Stimulated activated CD4-positive, alpha-beta T cell treated with anti-CD3 and anti-CD28 coated beads, TNF-alpha, amount 100 ng/mL, for 48 hours (primary cell): ENCODE measurements around the gene KCNIP3.

Source experiments
- DNase-seq, 3 donors: peaks; one replicate each; pipeline ENCODE4 v3.0.0-alpha.2; 2020; ENCODE audit warnings: low read depth in 3 of 3

KCNIP3 gene

GRCh38 chr2:95294579-95295250 is 2.4 kb upstream of the KCNIP3 start:
- DNase-seq = no peak

- DNase-seq = no peak
These were observed 1.8 kb upstream of the KCNIP3 start for GRCh38 chr2:95295376-95295775.

DNA sequence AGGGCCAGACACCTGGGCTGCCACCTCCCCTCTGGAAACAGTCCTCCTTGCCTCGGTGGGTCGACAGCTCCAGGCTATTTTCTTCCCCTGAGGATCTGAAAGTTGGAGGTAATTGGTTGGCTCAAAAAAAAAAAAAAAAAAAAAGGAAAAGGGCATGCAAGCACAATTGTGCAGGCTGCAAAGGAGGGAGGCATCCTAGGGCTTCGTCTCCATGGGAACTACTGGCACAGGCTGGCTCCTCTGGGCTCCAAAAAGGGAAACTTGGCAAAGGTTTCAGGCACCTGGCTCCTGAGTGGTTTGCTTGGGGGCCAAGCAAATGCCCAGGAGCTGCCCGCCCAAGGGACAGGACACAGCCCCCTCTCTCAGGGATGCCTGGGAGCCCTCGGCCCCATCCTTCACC is 1.1 kb upstream of the KCNIP3 start:
- DNase-seq = no peak

GRCh38 chr2:95297639-95298395 is 670 bp downstream of the KCNIP3 start:
- no peak for DNase-seq

DNA sequence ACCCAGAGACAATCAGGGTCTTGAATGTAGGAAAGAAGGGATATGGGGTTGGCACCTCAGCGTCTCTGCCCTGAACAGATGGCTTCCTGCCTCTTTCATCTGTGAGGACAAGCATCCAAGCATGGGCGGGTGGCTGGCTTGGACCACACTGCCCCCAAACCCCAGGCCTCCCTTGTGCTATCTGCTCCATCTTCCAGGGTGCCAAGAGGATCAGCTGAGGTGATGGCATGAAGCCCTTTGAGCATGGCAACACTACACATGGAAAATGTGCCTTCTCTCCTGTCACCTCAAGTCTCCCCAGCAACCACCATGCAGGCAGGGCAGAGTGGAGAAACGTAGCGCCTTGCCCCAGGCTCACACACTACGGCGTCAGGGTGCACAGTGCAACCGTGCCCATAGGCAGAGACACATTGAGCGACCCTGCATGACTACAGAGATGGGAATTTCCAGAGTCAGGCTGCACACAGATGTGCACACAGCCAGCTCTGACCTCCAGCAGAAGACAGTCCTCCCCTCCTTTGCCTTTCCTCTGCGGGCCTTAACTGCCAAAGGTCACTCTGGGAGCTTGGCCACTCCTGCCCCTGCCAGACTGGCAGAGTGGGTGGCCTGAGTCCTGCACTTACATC is 1.5 kb downstream of the KCNIP3 start:
- no peak for DNase-seq

GRCh38 chr2:95299961-95300360 is 2.8 kb downstream of the KCNIP3 start:
- DNase-seq = no peak

- no peak for DNase-seq
These were observed 3.3 kb downstream of the KCNIP3 start for GRCh38 chr2:95300450-95300849.

DNA sequence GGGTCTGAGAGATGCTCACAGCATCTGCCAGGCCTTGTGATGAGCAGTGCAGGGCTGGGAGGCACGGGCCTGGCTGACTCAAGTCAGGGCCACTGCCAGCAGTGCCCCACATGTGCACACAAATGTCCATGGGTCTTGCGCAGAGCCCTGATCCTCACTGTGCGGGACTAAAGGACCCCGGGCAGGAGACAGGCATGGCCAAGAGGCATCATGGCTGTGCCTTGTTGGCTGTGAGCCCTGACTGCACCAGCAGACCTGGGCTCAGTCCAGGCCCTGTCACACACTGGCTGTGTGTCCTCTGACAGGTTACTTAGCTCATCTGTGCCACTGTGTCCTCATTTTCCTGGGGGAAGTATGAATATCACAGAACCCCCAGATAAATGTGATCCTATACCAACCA is 4.0 kb downstream of the KCNIP3 start:
- DNase-seq = no peak

DNA sequence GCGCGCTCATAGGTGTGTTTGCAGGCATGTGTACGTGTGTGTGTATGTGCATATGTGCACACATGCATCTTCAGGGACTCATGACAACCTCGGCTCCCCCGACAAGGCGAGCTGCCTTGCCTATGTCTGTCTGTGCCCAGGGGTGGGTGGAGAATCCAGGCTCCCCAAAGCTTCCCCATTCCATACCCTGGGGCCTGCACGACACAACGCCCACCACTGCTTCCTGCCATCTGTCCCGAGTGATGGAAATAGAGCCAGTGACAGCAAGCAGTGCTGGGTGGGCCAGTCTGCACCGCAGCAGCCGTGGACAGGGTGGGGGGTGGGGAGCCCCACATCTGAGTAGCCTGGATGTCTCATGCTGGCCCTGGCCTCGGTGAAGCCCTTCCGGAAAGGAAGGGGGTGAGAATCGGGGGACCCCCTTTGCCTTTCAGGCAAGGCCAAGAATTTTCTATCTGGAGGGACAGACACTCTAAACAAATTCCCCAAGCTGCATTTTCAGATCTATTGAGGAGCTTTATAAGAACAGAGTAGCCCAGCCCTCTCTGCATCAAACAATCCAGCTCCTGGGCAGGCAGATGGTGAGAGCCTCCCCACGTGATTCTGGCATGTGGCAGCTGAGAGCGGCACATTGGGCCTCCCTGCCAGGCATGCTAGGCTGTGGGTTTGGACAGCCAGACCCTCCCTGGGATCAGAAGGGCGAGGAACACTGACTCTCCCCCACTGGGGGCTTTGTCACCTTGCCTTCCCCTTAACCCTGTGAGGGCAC is 4.9 kb downstream of the KCNIP3 start:
- DNase-seq = no peak

DNA sequence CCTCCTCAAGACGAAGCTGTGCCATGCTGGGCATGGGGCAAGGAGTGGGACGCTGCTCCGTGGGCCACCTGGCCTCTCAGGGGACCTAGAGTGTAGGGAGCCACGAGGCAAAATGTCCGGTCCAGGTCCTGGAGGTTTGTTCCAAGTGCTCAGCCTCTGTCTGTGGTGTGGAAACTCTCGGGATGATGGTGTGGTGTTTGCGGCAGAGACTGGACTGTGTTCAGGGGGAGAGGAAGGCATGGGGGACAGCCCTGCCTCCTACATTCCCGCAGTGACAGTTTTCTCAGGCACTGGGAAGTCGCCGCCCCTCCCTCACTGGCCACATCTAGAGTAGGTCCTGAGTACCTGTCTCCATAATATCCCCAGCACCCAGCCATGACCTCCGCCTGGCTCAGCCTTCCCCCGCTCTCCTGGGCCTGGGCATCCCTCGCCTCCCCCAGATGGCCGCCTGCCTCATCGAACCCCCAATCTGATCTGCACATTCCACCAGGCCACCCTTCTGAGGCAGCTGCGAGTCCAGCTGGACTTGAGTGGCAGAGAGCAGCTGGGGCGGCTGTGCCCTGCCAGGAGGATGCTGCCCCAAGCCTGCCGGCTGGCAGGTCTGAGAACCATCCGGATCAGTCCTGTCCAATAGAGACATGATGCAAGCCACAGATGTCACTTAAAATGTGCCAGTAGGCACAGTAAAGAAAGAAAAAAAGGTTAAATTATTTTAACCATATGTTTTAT is 6.2 kb downstream of the KCNIP3 start:
- DNase-seq = no peak

GRCh38 chr2:95305380-95306061 is 8.4 kb downstream of the KCNIP3 start:
- DNase-seq = no peak

DNA sequence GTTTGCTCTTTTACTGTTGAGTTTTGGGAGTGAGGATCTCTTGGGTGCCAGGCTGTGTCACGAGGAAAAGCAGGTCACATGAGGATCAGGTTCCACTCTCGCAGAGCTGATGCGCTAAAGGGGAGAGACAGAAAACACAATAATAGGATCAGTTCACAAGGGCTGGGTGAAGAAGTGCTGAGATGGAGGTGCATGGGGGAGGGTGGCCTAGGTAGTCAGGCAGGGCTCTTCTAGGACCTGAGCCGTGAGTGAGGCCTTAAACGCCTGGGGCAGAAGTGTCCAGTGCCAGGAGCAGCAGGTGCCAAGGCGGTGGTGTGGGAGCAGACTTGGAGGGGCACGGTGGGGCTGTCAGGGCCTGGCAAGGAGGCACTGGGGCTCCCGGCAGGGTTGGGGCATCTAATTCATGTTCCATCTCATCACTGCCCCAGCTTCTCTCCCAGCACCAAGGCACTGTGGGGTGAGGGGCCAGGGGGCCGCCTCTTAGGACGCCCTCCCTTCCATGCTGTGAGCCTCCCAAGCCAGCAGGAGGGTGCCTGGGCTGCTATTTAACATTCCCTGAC is 9.3 kb downstream of the KCNIP3 start:
- DNase-seq = no peak

- DNase-seq = no peak
These were observed 9.9 kb downstream of the KCNIP3 start for GRCh38 chr2:95307036-95307435.

GRCh38 chr2:95307878-95308277 is 10.7 kb downstream of the KCNIP3 start:
- DNase-seq = no peak

DNA sequence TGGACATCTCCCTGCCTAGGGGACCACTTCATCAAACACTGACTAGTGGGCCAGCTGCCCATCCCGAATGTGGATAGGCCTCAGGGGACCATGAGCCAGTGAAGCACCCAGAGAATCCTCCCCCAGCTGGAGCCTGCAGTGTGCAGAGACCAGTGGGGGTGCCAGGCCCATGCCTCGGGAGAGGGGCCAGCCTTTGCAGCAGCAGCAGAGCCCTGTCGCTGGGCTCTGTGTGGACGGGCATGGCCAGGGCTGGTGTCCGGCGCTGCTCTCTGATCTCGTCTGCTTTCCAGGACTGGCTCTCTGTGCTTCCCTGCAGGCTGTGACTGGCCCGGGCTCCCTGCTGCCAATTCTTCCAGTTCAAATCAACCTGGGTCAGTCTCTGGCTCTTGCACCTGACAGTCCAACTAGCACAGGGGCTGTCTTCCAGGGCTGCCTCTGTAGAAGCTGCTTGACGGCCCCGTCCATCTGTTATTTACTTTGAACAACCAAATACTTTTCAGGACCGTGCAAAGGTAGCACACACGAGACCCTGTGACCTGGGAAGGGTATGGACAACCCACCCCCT is 11.4 kb downstream of the KCNIP3 start:
- DNase-seq = no peak

- DNase-seq = no peak
These were observed 12.5 kb downstream of the KCNIP3 start for GRCh38 chr2:95309599-95309998.

DNA sequence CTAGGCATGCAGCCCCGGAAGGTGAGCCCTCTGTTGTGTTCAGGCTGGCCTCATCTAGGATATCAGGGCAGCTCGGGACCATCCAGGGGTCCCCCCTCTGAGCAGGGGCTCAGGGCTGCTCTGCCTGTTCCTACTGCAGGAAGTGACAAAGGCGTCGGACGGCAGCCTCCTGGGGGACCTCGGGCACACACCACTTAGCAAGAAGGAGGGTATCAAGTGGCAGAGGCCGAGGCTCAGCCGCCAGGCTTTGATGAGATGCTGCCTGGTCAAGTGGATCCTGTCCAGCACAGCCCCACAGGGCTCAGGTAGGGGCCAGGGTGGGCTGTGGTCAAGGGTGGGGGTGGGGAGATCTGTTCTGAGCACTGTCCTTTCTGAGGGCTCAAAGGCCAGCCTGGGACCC is 13.1 kb downstream of the KCNIP3 start:
- DNase-seq = no peak

GRCh38 chr2:95310651-95311050 is 13.5 kb downstream of the KCNIP3 start:
- no peak for DNase-seq

- DNase-seq = no peak
These were observed 14.8 kb downstream of the KCNIP3 start for GRCh38 chr2:95311815-95312542.
